GM19193 (cell line): ENCODE results near the gene CABLES2.

Experiments
- POLR2A ChIP-seq: IDR thresholded peaks from 4 replicates; pipeline ENCODE4 v1.6.1; 2011; ENCODE audit not compliant: insufficient read depth, insufficient read length; ENCODE audit errors: extremely low read depth

CABLES2 gene

DNA sequence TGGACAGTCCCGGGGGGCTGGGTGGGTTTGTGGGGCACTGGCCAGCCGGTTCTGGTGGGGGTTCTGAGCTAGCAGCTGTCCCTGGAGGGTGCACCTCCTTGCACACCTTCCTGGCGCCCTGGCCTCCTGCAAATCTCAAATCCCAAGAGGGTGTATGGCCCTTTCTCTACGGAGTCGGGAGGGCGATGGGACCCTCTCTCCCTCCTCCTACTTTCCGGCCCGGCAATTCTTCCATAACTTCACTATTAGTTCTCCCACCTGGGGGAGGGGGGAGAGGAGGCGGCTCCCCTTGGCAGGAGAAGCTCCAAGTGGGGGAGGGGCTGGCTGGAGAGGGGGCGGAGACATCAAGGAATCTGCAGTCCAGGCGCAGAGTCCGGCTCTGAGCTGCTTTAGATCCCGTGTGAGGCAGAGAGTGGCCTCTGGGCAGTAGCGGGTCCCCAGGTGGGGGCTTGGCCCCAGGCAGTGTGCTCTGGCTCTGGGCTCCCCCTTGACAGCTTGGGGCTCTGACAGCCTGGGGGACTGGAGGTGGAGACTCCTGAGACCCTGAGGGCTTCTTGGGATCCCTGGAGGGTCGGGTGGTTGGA is 38.6 kb downstream of the CABLES2 start:
- TF ChIP-seq POLR2A: no peak

DNA sequence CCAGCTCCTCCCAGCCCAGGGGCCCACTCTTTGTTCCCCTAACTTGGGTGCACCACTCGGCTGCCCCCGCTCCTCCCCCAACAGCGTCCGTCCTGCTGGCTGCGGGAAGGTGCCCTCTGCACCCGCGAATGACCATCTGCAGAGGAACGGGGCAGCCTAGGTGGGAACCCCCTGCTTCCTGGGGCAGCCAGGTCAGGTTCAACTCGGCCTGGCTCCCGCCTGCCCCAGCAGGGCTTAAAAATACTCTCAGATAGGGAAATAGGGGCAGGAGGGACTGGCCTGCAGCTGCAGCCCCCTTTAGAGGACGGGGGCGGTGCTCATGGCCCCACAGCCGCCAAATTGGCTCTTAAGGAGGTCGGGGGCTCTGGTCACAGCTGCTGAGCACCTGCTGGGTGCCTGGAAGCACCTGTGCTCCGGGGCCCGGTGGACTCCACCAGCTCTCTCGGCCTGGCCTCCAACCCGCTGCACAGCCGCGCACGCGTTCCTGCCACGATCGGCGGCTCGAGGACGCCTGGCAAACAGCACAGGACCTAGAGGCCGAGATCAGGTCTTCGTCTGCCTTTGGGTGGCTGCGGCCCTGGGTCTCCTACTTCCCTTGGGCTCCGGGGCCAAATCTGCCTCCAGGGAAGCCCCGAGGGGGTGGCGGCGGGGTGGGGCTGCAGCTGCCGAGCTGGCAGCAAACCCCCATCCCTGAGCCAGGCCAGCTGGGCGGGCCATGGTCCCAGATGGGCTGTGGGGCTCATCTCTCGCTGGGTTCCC is 39.3 kb downstream of the CABLES2 start:
- TF ChIP-seq POLR2A: no peak

DNA sequence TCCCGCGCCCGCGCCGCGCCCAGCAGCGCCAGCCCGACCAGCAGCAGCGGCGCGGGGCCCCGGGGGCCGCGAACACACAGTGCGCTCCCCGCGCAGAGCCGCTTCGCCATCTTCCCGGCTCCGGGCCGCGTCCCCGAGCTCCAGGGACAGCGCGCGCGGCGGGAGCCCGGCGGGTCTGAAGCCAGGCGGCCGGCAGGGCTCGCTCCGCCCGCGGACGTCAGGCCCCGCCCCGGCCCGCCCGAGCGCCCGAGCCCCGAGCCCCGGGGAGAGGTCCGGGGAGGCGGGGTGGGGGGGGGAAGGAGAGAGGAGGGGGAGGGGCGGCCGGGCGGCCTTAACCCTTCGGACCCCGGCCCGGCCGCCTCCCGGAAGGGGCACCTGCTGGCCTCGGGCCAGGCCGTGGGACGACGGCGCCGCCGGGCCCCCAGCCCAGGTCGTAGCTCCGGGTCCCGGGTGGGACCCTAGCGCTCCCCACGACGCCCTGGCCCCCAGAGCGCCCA is 39.9 kb downstream of the CABLES2 start, which contains the start of gene LAMA5:
Gene LAMA5, minus strand, starts transcription at position 177 of the 497 bp plus-strand sequence. Its CDS starts 67 bp downstream, at position 110.
- TF ChIP-seq POLR2A: no peak

DNA sequence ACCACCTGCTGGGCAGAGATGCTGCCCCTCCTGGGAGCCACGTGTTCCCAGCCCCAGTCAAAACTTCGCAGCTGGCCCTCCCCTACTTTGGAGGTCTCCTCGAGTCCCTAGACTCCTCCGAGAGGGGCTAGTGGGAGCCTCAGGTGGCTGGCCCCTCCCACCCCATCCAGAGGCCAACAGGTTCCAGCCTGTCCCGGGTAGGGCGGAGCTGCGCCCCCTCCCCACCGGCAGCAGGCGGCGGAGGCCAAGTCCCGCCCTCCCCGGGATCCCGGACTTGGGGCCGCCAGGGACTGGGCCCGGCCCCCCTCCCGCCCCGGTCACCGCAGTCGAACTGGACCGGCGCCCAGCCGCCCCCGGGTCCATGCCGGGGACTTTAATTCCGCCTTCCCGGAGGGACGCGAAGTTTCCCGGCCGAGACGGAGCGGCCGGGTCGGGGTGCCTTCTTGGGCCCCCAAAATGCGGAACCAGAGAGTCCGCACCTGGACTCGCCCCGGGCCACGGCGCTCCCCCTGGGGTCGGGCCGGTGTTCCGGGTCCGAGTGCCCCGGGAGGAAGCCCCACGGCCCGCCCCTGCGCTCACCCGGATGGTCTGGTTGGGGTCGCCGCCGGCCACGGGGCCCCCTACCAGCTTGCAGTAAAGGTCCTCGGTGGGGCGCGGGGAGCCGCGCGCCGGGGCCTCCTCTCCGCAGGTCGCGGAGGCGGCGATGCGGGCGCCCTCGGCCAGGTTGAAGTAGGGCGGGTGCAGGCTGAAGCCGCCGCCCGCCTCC is 40.5 kb downstream of the CABLES2 start:
- no peak for TF ChIP-seq POLR2A

DNA sequence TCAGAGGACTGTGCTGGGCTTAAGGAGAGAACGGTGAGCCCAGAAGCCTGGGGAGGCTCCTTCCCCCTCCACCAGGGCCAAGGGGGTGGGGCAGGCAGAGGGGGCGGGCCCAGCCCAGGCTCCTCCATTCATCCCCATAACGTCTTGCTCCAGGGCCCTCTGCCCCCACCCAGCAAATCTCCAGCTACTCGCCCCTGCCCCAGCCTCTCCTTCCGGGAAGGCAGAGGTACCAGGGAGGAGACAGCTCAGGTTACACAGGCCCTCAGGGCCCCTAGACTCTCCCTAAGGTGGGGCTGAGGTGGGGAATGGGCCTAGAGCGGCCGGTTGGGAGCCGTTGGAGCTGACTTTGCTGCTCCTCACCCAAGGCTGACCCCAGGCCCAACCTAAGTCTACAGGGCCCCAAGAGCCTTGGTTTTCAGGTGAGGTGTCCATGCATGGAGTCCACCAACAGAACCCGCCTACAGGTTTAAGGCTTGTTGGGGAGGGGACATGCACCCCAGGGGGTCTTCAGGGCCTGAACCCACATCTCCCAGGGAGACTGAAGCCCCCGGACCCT is 41.2 kb downstream of the CABLES2 start:
- no peak for TF ChIP-seq POLR2A

DNA sequence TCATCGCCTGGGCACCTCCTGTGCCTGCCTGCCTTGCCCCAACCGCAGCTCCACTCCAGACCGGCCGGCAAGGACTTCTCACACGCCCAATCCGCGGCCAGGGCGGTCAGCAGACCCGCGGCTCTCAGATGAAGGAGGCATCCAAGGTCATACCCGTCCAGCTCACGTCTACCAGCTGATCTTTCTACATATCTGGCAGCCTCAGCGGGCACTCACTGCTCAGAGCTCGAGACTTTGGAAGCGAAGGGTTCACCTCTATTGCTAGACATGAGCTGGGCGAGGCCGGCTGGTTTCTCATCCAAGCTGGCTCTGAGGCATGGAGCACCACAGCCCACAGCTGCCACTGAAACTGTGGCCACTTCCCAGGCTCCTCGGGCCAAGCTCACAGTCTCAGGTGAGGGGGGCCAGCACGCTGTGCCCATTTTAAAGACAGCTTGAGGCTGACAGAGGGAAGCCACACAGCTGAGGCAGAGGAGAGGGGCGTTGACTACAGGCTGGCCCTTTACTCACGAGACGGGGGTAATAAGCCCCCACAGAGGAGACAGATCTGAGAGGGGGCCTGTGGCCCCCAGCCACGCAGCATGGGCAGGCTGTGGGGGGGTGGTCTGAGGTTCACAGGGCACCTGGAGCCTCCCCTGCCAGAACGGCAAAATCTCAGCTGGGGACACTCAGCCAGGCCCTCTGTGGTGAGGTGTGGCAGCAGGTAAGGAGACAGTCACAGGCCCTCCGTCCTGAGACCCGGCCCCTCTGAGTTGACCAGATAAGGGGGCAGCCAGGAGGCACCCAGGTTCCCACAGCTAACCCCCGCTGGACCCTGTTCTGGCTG is 42.0 kb downstream of the CABLES2 start:
- no peak for TF ChIP-seq POLR2A

DNA sequence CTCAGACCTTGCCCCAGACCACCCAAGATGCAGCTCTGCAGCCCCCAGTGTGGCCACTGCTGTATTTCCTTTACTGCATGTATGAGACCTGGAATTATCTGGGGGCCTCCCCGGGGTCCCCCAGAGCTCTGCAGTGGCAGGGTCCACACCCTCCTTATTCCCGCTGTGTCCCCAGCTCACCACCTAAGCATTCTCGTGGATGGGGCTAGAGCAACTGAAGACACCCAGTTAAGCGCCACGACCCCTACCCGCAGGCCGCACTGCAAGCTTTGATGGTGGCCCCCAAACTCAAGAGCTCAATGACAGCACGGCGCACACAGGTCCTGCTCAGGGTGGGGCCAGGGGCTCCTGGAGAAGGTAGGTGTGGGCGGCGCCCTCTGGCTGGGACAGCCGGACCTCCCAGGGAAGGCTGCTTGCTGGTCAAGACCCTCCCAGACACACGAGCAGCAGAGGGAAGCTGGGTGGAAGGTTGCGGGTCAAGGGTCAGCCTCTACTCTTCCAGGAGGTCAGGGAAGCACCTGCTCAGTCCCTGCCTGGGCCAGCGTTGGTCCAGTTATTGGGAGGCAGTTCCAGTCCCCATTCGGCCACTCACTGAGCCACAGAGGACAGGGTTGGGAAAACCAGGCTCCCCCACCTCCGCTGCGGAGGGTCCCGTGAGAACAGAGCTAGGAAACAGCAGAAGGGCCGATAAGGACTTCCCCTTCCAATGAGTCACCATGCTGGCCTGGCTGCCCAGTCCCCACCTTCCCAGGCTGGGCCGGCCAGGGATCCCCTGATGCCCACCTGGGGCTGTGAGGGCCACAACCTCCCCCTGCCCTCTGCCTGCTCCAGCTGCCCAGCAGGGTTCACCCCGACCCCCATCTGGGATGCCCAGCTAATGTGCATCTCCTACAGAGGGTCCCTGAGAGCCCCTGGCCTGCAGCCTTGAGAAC is 42.9 kb downstream of the CABLES2 start:
- no peak for TF ChIP-seq POLR2A

DNA sequence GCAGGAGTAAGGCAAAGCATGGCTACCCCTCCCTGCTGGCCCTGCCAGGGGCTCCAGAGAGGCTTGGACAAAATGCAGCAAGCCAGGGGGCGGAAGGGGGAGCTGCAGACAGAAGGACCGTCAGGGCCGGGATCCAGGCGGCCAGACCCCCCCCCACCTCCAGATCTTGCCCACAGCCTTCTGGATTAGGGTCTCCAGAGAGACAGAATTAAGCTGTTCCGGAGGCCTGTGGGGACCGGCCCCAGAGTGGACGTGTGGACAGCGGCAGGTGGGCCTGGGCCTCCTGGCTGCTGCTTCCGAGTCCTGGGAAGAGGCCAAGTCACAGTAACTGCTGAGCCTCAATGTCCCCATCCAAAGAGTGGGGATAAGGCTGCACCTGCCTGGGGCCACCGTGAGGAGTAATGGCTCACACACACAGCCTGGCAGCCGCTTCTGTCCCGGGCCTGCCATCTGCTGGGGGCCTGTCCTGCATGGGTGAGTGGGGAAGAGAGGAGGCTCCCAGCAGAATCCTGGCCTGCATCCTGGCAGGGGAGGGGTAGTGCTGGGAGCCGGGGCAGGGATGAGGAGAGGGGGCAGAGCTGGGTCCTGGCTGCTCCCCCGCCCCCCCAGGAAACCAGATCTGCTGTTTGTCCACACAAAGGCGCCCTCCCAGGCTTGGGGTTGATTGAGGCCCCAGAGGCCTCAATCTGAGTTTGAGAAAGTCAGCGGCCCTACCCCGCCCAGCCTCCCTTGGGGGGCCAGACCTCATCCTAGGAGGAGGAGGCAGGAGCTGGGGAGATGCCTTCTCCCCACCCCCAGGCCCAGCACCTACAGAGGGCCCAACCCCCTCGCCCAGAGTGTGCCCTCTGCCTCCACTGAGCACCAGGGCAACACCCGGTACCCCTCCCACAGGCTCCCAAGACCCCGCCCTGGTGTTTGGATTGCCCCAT is 43.8 kb downstream of the CABLES2 start:
- no peak for TF ChIP-seq POLR2A

DNA sequence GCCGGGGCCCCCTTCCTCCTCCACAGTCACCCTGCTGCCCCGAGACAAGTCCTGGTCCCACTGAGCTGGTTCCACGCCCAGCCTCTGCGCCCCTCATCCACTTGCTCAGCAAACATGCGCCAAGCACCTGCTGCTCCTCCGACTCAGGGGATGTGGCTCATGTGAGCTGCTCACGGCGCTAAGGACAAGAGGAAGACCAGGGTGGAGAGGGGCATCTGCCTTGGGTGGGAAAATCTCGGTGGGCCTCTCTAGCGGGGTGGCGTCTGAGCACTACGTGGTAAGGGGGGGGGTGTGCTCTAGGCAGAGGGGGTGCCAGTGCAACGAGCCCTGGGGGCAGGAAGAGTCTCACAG is 44.5 kb downstream of the CABLES2 start:
- no peak for TF ChIP-seq POLR2A

DNA sequence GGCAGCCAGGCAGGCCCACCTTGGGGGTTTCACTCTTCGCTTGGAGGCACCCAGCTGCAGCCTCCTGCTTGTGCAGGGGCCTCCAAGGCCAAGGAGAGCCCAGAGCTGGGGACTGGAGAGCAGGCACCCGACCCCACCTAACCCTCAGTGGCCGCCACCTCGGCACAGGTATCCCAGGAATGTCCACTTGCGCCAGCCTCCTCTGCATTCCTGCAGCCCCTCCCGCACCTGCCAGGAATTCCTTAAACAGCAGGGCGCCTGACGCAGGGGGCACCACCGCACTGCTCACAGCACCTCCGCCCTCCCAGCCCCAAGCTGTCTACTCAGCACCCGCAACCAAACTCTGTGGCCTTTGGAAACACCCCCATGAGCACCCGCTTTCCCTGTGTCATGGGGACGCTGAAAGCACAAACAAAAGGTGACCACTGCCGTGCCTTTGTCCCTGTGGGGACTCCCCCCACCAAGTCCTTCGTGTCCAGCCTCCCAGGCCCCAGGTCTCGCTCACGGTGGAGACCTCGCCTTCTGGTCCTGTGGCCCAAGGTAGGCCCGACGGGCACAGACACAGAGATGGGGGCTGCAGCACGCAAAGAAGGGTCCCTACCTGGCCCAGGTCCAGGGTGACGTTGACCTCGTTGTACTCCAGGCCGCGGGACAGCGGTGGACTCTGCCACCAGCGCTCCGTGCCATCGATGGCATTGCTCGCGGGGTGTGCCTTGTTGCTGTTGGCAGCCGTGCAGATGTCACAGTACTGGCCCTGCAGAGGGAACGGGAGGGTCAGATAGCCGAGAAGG is 45.1 kb downstream of the CABLES2 start:
- TF ChIP-seq POLR2A: no peak
